ENCODE measurements around the gene GNB3. TPM values are rescaled to one million over a fixed set of nuclear protein-coding genes. Genes with fewer than 3 reads are reported as not detected.
"Not testable (repeated sequence)": the region's sequence is repeated elsewhere in the genome, so short reads cannot be mapped to it uniquely, and the experiment has no call there.

Gene GNB3
- total RNA-seq, 2 experiments from 2014 or later: 5.0 to 23.7 TPM

GRCh38 chr12:6869049-6870021 lies 28.6 kb downstream of the GNB3 start:
- H3K36me3 ChIP-seq (ENCODE audit: insufficient read depth, low read length): peaks cover 62% of the 10 kb centered on the region
- peak; percentile 87 for TF ChIP-seq CTCF (conservative IDR thresholded peaks at IDR 0.05; ENCODE audit: low read length)
- no peak for TF ChIP-seq EZH2phosphoT487 (IDR thresholded peaks at IDR 0.05; ENCODE audit: borderline replicate concordance, low read depth, low read length)
- no peaks in the 10 kb centered on the region for H3K9me3 ChIP-seq (ENCODE audit: low read length)
- POLR2A ChIA-PET: interaction anchor here (0.6 to 6.0 kb wide), 8 partner anchors 13 to 99 kb away, joined by 3 to 60 read pairs (median 5); partner anchors contain the start of genes C12orf57, CDCA3, GNB3 and RNU7-1
- peaks cover 53% of the 10 kb centered on the region for H3K4me1 ChIP-seq (ENCODE audit: insufficient read depth, low read length, poor library complexity, severe bottlenecking)
- 0 out of 2 replicates have a peak, but pooled peaks cover 10% of the 10 kb centered on the region for H4K20me1 ChIP-seq (ENCODE audit: insufficient read depth, low read length)
- H3K4me2 ChIP-seq (ENCODE audit: low read length): peak overlapping the region; percentile 100
- CTCF ChIA-PET (ENCODE audit: unreplicated experiment): interaction anchor here (0.5 to 1.3 kb wide), 7 partner anchors 15 to 328 kb away, joined by 3 to 7 read pairs (median 4); partner anchors contain the start of genes CDCA3 and PTPN6
- H3K27ac ChIP-seq (ENCODE audit: low read depth, low read length, poor library complexity, severe bottlenecking): peak overlapping the region; percentile 66
- intact Hi-C loops (cut with micrococcal nuclease; ENCODE audit: unreplicated experiment): loop anchor here (2.0 to 5.0 kb wide), 5 partner anchors 55 to 323 kb away; partner anchors contain the start of genes C1R and C1RL
- peaks cover 18% of the 10 kb centered on the region; the same call in 1 of the 2 replicates for H3K79me2 ChIP-seq (ENCODE audit: insufficient read depth, low read depth, low read length)
- H3K4me3 ChIP-seq (ENCODE audit: low read depth, low read length, poor library complexity, severe bottlenecking): peak overlapping the region; percentile 93
- no peaks in the 10 kb centered on the region for H3K9me2 ChIP-seq (ENCODE audit: insufficient read depth, low read length)
- BruUV-seq (replicated peaks): no TSS peak
- no peak overlapping the region for H2AFZ ChIP-seq (ENCODE audit: low read length)
- DNase-seq (ENCODE audit: low spot score): peak; percentile 85

- H3K4me3 ChIP-seq (ENCODE audit: low read depth, low read length, poor library complexity, severe bottlenecking); H2AFZ ChIP-seq (ENCODE audit: low read length); H3K9me2 ChIP-seq (ENCODE audit: insufficient read depth, low read length); DNase-seq (ENCODE audit: low spot score); H3K9me3 ChIP-seq (ENCODE audit: low read length); CTCF ChIA-PET (ENCODE audit: unreplicated experiment): not testable (repeated sequence)
- TSS peak; percentile 89 for BruUV-seq (replicated peaks)
- Histone ChIP-seq H4K20me1 (ENCODE audit: insufficient read depth, low read length) (0 out of 2 replicates have a peak, but pooled peaks cover 10% of the 10 kb centered on the region), H3K4me1 (ENCODE audit: insufficient read depth, low read length, poor library complexity, severe bottlenecking) (peaks cover 59% of the 10 kb centered on the region), H3K79me2 (ENCODE audit: insufficient read depth, low read depth, low read length) (peaks cover 22% of the 10 kb centered on the region; the same call in 1 of the 2 replicates), H3K27ac (ENCODE audit: low read depth, low read length, poor library complexity, severe bottlenecking) (peak overlapping the region; percentile 60), H3K36me3 (ENCODE audit: insufficient read depth, low read length) (peaks cover 54% of the 10 kb centered on the region), H3K4me2 (ENCODE audit: low read length) (peak overlapping the region; percentile 100; the same call in 1 of the 2 replicates)
- POLR2A ChIA-PET: interaction anchor here (0.6 to 2.0 kb wide), 3 partner anchors 12 to 209 kb away, joined by 3 to 7 read pairs (median 4); no protein-coding TSS in a partner anchor
- intact Hi-C loops (cut with micrococcal nuclease; ENCODE audit: unreplicated experiment): loop anchor here (5.0 kb wide), 3 partner anchors 92 to 322 kb away; partner anchors contain the start of gene C1RL
Observed at GRCh38 chr12:6870304-6870703, 29.6 kb downstream of the GNB3 start.
